PC-9 (cell line): ENCODE measurements around the gene SUMF1. TPM values are rescaled to one million over a fixed set of nuclear protein-coding genes. Genes with fewer than 3 reads are reported as not detected.

Source experiments
- BruUV-seq: library from RNA; stranded (reverse); fragments of 400-500 nt; replicated peaks from 2 replicates; lab custom pipeline; 2021; lab: Mats Ljungman, UMichigan
- CTCF ChIA-PET: fragments of 300-600 bp; sonication (Branson Sonifier 250); formaldehyde crosslinking; loops from one replicate; lab custom pipeline; 2022; ENCODE audit warnings: antibody characterized with exemption; lab: Charles Lee
- POLR2A ChIA-PET: fragments of 300-600 bp; sonication (Branson Sonifier 250); formaldehyde crosslinking; loops from one replicate; lab custom pipeline; 2022; ENCODE audit warnings: antibody characterized with exemption; ENCODE audit not compliant: unreplicated experiment; lab: Charles Lee
- DNase-seq, 2 experiments: peaks; one replicate each; pipeline versions ENCODE4 v3.0.0 to v3.0.0-alpha.2; 2015 to 2022; ENCODE audit warnings: mixed read lengths in 1 of 2
- H2AFZ ChIP-seq: fragments of 200-600 bp; sonication (generic); 2 replicates; pipeline ENCODE4 v1.8.1; 2017; ENCODE audit warnings: antibody characterized with exemption
- H3F3A ChIP-seq: fragments of 200-600 bp; sonication (generic); 2 replicates; pipeline ENCODE4 v1.8.1; 2017; ENCODE audit warnings: antibody characterized with exemption, mild to moderate bottlenecking, low read depth; ENCODE audit not compliant: insufficient read depth
- H3K27ac ChIP-seq: fragments of 200-600 bp; sonication (generic); 2 replicates; pipeline ENCODE4 v1.6.1; 2016; ENCODE audit warnings: mixed run types
- H3K27me3 ChIP-seq: fragments of 200-600 bp; sonication (generic); 2 replicates; pipeline ENCODE4 v1.6.1; 2016; ENCODE audit warnings: low read depth, mixed run types; ENCODE audit not compliant: insufficient read depth
- H3K36me3 ChIP-seq: fragments of 200-600 bp; sonication (generic); 2 replicates; pipeline ENCODE4 v1.6.1; 2016; ENCODE audit warnings: low read depth, mixed run types
- H3K4me1 ChIP-seq: fragments of 200-600 bp; sonication (generic); replicated peaks from 2 replicates; pipeline ENCODE4 v1.6.1; 2016; ENCODE audit warnings: mixed run types; ENCODE audit not compliant: insufficient read depth
- H3K4me2 ChIP-seq: fragments of 200-600 bp; sonication (generic); 2 replicates; pipeline ENCODE4 v1.6.1; 2017; ENCODE audit warnings: mixed run types
- H3K4me3 ChIP-seq: fragments of 200-600 bp; sonication (generic); 2 replicates; pipeline ENCODE4 v1.6.1; 2016; ENCODE audit warnings: mixed run types
- H3K79me2 ChIP-seq: fragments of 200-600 bp; sonication (generic); 2 replicates; pipeline ENCODE4 v1.6.1; 2017; ENCODE audit warnings: low read depth, mixed run types
- H3K9me2 ChIP-seq: fragments of 200-600 bp; sonication (generic); 2 replicates; pipeline ENCODE4 v1.8.1; 2017; ENCODE audit warnings: mild to moderate bottlenecking; ENCODE audit not compliant: insufficient read depth
- H3K9me3 ChIP-seq: fragments of 200-600 bp; sonication (generic); 2 replicates; pipeline ENCODE4 v1.8.1; 2016; ENCODE audit warnings: low read depth; ENCODE audit not compliant: insufficient read depth
- H4K20me1 ChIP-seq: fragments of 200-600 bp; sonication (generic); 2 replicates; pipeline ENCODE4 v1.8.1; 2017; ENCODE audit not compliant: insufficient read depth
- EZH2 ChIP-seq: fragments of 200-600 bp; sonication (generic); IDR thresholded peaks from 2 replicates; pipeline ENCODE4 v1.8.0; 2017; ENCODE audit warnings: antibody characterized with exemption, low read depth
- intact Hi-C: fragments of 100-400 bp; cut with micrococcal nuclease; formaldehyde crosslinking; loops from one replicate; pipeline ENCODE4 v1.10.0; 2022; ENCODE audit not compliant: unreplicated experiment
- total RNA-seq: library from RNA; stranded (reverse); gene quantifications from 2 replicates; pipeline ENCODE4 v1.2.3, GENCODE V29; 2021
- TF ChIP-seq, protein P1 (sequence below): fragments of 200-600 bp; sonication (generic); conservative IDR thresholded peaks from 2 replicates; pipeline ENCODE4 v1.6.1; 2017; ENCODE audit warnings: mixed run types, antibody characterized with exemption, mild to moderate bottlenecking, moderate library complexity

Gene SUMF1
- total RNA-seq, 1 experiment from 2014 or later, result 41.6 TPM

DNA sequence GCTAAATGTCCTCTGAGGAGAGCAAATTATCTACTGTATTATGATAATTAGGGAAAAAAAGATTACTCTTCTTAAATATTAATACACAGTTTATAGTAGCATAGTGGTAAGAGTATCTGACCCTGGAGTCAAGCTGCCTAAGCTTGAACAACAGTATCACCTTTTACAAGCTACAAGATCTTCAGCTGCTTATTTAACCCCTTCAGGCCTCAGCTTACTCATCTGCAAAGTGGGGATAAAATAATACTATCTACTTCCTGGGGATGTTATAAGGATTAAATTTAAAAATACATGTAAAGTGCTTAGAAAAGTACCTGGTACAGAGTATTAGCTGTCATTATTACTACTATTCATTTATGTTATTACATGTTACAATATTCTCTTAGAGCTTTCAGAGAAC, 42.0 kb downstream of the SUMF1 start:
- H3K27me3 ChIP-seq, result no peaks in the 10 kb centered on the region
- ChIA-PET POLR2A (interaction anchor here (0.6 kb wide), 1 partner anchor 69 kb away, joined by 4 read pairs; no protein-coding TSS in a partner anchor), CTCF (no interaction called here)
- H3K9me2 ChIP-seq, result no peaks in the 10 kb centered on the region
- H3K27ac ChIP-seq, result no peak overlapping the region
- H3K4me2 ChIP-seq, result no peak overlapping the region
- H3F3A ChIP-seq, result peaks cover 15% of the 10 kb centered on the region; the same call in 1 of the 2 replicates
- no peaks in the 10 kb centered on the region for H3K79me2 ChIP-seq
- no TSS peak for BruUV-seq
- H3K36me3 ChIP-seq, result no peaks in the 10 kb centered on the region
- intact Hi-C loops, result no loop called here
- no peaks in the 10 kb centered on the region for H3K9me3 ChIP-seq
- H3K4me3 ChIP-seq, result no peak overlapping the region
- peaks cover 31% of the 10 kb centered on the region for H3K4me1 ChIP-seq
- DNase-seq, result no peak
- no peak overlapping the region for H2AFZ ChIP-seq
- TF ChIP-seq EZH2, result no peak
- TF ChIP-seq, protein P1, sequence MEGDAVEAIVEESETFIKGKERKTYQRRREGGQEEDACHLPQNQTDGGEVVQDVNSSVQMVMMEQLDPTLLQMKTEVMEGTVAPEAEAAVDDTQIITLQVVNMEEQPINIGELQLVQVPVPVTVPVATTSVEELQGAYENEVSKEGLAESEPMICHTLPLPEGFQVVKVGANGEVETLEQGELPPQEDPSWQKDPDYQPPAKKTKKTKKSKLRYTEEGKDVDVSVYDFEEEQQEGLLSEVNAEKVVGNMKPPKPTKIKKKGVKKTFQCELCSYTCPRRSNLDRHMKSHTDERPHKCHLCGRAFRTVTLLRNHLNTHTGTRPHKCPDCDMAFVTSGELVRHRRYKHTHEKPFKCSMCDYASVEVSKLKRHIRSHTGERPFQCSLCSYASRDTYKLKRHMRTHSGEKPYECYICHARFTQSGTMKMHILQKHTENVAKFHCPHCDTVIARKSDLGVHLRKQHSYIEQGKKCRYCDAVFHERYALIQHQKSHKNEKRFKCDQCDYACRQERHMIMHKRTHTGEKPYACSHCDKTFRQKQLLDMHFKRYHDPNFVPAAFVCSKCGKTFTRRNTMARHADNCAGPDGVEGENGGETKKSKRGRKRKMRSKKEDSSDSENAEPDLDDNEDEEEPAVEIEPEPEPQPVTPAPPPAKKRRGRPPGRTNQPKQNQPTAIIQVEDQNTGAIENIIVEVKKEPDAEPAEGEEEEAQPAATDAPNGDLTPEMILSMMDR, result no peak
- H4K20me1 ChIP-seq, result no peaks in the 10 kb centered on the region

DNA sequence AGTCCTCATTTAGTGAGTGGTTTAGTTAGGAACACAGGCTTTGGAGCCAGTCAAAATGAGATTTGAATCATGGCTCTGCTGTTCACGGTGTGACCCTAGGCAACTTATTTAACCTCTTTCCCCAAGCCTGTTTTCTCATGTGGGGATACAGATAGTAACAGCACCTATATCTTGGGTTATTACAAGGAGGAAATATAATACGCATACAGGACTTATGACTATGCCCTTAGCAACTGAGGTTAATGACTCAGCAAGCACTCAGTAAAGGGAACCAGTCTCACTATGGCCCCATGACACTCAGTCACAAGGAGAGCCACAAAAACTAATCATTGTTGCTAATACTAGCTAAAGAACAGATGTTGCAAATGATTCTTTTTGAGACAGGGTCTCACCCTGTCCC, 45.9 kb downstream of the SUMF1 start:
- no peak overlapping the region for H3K4me3 ChIP-seq
- H3K9me3 ChIP-seq, result no peaks in the 10 kb centered on the region
- H2AFZ ChIP-seq, result no peak overlapping the region
- H4K20me1 ChIP-seq, result no peaks in the 10 kb centered on the region; the same call in 1 of the 2 replicates
- H3K9me2 ChIP-seq, result no peaks in the 10 kb centered on the region
- no peaks in the 10 kb centered on the region for H3K27me3 ChIP-seq
- peak overlapping the region; percentile 43; the same call in 1 of the 2 replicates for H3K27ac ChIP-seq
- H3K36me3 ChIP-seq, result no peaks in the 10 kb centered on the region; the same call in 1 of the 2 replicates
- H3F3A ChIP-seq, result peaks cover 9% of the 10 kb centered on the region; the same call in 1 of the 2 replicates
- DNase-seq, result peak in 1 of 2 experiments; percentile 57
- BruUV-seq, result no TSS peak
- peaks cover 30% of the 10 kb centered on the region for H3K4me1 ChIP-seq
- intact Hi-C loops, result no loop called here
- ChIA-PET POLR2A (interaction anchor here (0.6 kb wide), 1 partner anchor 53 kb away, joined by 3 read pairs; no protein-coding TSS in a partner anchor), CTCF (no interaction called here)
- H3K4me2 ChIP-seq, result no peak overlapping the region
- H3K79me2 ChIP-seq, result no peaks in the 10 kb centered on the region
- TF ChIP-seq, protein P1, result no peak
- TF ChIP-seq EZH2, result no peak

DNA sequence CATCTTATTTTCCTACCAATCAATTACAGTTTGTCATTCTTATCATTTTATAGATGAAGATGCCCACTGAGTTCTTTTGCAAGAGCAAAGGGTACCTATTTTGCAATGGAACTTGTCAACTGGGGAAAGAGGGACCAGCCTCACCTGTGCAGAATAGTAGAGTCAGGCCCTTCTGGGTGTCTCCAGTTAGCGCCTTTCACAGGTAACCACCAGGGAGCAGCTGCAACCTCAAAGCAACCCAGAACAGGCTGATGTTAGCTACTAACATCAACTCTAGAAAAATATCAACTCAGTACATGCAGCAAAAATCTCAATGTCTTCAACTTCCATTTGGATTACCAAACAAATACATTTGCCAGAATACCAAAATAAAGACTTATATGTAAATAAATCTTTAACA, 47.1 kb downstream of the SUMF1 start:
- H4K20me1 ChIP-seq, result no peaks in the 10 kb centered on the region; the same call in 1 of the 2 replicates
- intact Hi-C loops, result loop anchor here (5.0 kb wide), 1 partner anchor 72 kb away; the partner anchor contains the start of gene ITPR1
- H3K79me2 ChIP-seq, result no peaks in the 10 kb centered on the region
- no peak overlapping the region for H2AFZ ChIP-seq
- BruUV-seq, result no TSS peak
- H3K4me1 ChIP-seq, result peaks cover 24% of the 10 kb centered on the region
- peaks cover 8% of the 10 kb centered on the region; the same call in 1 of the 2 replicates for H3F3A ChIP-seq
- H3K27me3 ChIP-seq, result no peaks in the 10 kb centered on the region
- POLR2A ChIA-PET, result no interaction called here
- H3K4me2 ChIP-seq, result no peak overlapping the region
- CTCF ChIA-PET, result no interaction called here
- no peaks in the 10 kb centered on the region for H3K9me2 ChIP-seq
- TF ChIP-seq, protein P1, result no peak
- TF ChIP-seq EZH2, result no peak
- H3K27ac ChIP-seq, result no peak overlapping the region
- no peak overlapping the region for H3K4me3 ChIP-seq
- no peaks in the 10 kb centered on the region; the same call in 1 of the 2 replicates for H3K36me3 ChIP-seq
- H3K9me3 ChIP-seq, result no peaks in the 10 kb centered on the region
- DNase-seq, result no peak
